OCI-LY1 (cell line): ENCODE measurements around the gene C19orf18.
"Not testable (repeated sequence)": the region's sequence is repeated elsewhere in the genome, so short reads cannot be mapped to it uniquely, and the experiment has no call there.

Experiments
- H2AFZ ChIP-seq: fragments of 200-600 bp; sonication (generic), shearing (Covaris generic); 2 replicates; pipeline ENCODE4 v1.6.0; 2014; ENCODE audit warnings: antibody characterized with exemption, mild to moderate bottlenecking, low read length
- H3F3A ChIP-seq: fragments of 200-600 bp; sonication (generic), shearing (Covaris generic); 2 replicates; pipeline ENCODE4 v1.6.0; 2014; ENCODE audit warnings: mild to moderate bottlenecking, antibody characterized with exemption, low read length, moderate library complexity; ENCODE audit not compliant: insufficient read depth
- H3K27ac ChIP-seq: fragments of 200-600 bp; sonication (generic); 2 replicates; pipeline ENCODE4 v1.5.1; 2014; ENCODE audit warnings: low read length, mixed run types, mild to moderate bottlenecking, low read depth; ENCODE audit not compliant: poor library complexity, severe bottlenecking
- H3K27me3 ChIP-seq: fragments of 200-600 bp; sonication (generic); 2 replicates; pipeline ENCODE4 v1.6.0; 2014; ENCODE audit warnings: antibody characterized with exemption, mild to moderate bottlenecking, low read length, moderate library complexity; ENCODE audit not compliant: insufficient read depth
- H3K36me3 ChIP-seq: fragments of 200-600 bp; sonication (generic); 2 replicates; pipeline ENCODE4 v1.6.1; 2014; ENCODE audit warnings: mild to moderate bottlenecking, antibody characterized with exemption, low read length, moderate library complexity, mixed read lengths; ENCODE audit not compliant: insufficient read depth
- H3K4me1 ChIP-seq: fragments of 200-600 bp; sonication (generic); 2 replicates; pipeline ENCODE4 v1.5.1; 2014; ENCODE audit warnings: mild to moderate bottlenecking, low read length, moderate library complexity; ENCODE audit not compliant: insufficient read depth, severe bottlenecking
- H3K4me2 ChIP-seq: fragments of 200-600 bp; sonication (generic), shearing (Covaris generic); 2 replicates; pipeline ENCODE4 v1.6.1; 2014; ENCODE audit warnings: low read length
- H3K4me3 ChIP-seq: fragments of 200-600 bp; sonication (generic); 2 replicates; pipeline ENCODE4 v1.5.1; 2014; ENCODE audit warnings: low read length, low read depth, mild to moderate bottlenecking, mixed read lengths; ENCODE audit not compliant: poor library complexity, severe bottlenecking
- H3K79me2 ChIP-seq: fragments of 200-600 bp; shearing (Covaris generic); 2 replicates; pipeline ENCODE4 v1.6.1; 2016; ENCODE audit warnings: mixed run types, low read length, mixed read lengths; ENCODE audit not compliant: insufficient read depth
- H3K9ac ChIP-seq: fragments of 200-600 bp; sonication (generic), shearing (Covaris generic); 2 replicates; pipeline ENCODE4 v1.6.1; 2014; ENCODE audit warnings: mild to moderate bottlenecking, low read length, mixed read lengths
- H3K9me2 ChIP-seq: fragments of 200-600 bp; sonication (generic), shearing (Covaris generic); 2 replicates; pipeline ENCODE4 v1.6.1; 2014; ENCODE audit warnings: low read depth, mild to moderate bottlenecking, low read length, mixed read lengths
- H3K9me3 ChIP-seq: fragments of 200-600 bp; shearing (Covaris generic); 2 replicates; pipeline ENCODE4 v1.6.1; 2014; ENCODE audit warnings: low read length, mixed read lengths
- H4K20me1 ChIP-seq: fragments of 200-600 bp; sonication (generic), shearing (Covaris generic); 2 replicates; pipeline ENCODE4 v1.6.0; 2016; ENCODE audit warnings: mild to moderate bottlenecking, low read length; ENCODE audit not compliant: insufficient read depth
- CTCF ChIP-seq: fragments of 200-600 bp; sonication (generic), shearing (Covaris generic); IDR thresholded peaks from 2 replicates; pipeline ENCODE4 v1.5.1; 2017; ENCODE audit warnings: mild to moderate bottlenecking, antibody characterized with exemption, low read length, moderate library complexity, mixed read lengths
- EZH2 ChIP-seq: fragments of 200-600 bp; sonication (generic), shearing (Covaris generic); IDR thresholded peaks from 2 replicates; pipeline ENCODE4 v1.8.0; 2017; ENCODE audit warnings: borderline replicate concordance, mixed run types, mild to moderate bottlenecking, antibody characterized with exemption, low read length, moderate library complexity, mixed read lengths

The C19orf18 gene

GRCh38 chr19:58009666-58010301 lies 35.5 kb upstream of the C19orf18 start:
- Histone ChIP-seq H3K4me2 (no peak overlapping the region), H3K9me2 (no peaks in the 10 kb centered on the region), H3K4me3 (no peak overlapping the region), H3K4me1 (no peaks in the 10 kb centered on the region), H3K27me3 (no peaks in the 10 kb centered on the region), H3K9ac (no peak overlapping the region), H3K79me2 (no peaks in the 10 kb centered on the region), H3K9me3 (peaks cover 12% of the 10 kb centered on the region), H3K36me3 (peaks cover under 1% of the 10 kb centered on the region; the same call in 1 of the 2 replicates), H2AFZ (no peak overlapping the region), H4K20me1 (no peaks in the 10 kb centered on the region), H3F3A (no peaks in the 10 kb centered on the region), H3K27ac (no peak overlapping the region)
- TF ChIP-seq CTCF (no peak), EZH2 (no peak)

- Histone ChIP-seq H3K27ac (no peak overlapping the region), H3K4me2 (no peak overlapping the region), H3K27me3 (no peaks in the 10 kb centered on the region), H2AFZ (no peak overlapping the region), H3K36me3 (peaks cover 5% of the 10 kb centered on the region; the same call in 1 of the 2 replicates), H3K4me1 (no peaks in the 10 kb centered on the region), H3K4me3 (no peak overlapping the region), H3K9ac (no peak overlapping the region), H3F3A (no peaks in the 10 kb centered on the region), H3K9me3 (peaks cover 17% of the 10 kb centered on the region), H4K20me1 (no peaks in the 10 kb centered on the region), H3K9me2 (no peaks in the 10 kb centered on the region), H3K79me2 (no peaks in the 10 kb centered on the region)
- no peak for TF ChIP-seq CTCF
- TF ChIP-seq EZH2, result no peak
Measured at GRCh38 chr19:58009301-58009665, 34.9 kb upstream of the C19orf18 start.

GRCh38 chr19:58008877-58009276 lies 34.5 kb upstream of the C19orf18 start:
- not testable (repeated sequence) for H3K4me3 ChIP-seq, H3K79me2 ChIP-seq, H3K4me1 ChIP-seq, H3K27me3 ChIP-seq, H3K4me2 ChIP-seq, H4K20me1 ChIP-seq, H3F3A ChIP-seq, H3K36me3 ChIP-seq, H2AFZ ChIP-seq, H3K9ac ChIP-seq, H3K27ac ChIP-seq, H3K9me2 ChIP-seq
- H3K9me3 ChIP-seq, result peaks cover 18% of the 10 kb centered on the region

GRCh38 chr19:58007285-58007684 lies 33.0 kb upstream of the C19orf18 start:
- peak; percentile 29; the same call in 1 of the 2 replicates for TF ChIP-seq CTCF
- no peak for TF ChIP-seq EZH2
- Histone ChIP-seq H3K9me3 (peaks cover 23% of the 10 kb centered on the region), H2AFZ (no peak overlapping the region)

More at GRCh38 chr19:58007285-58007684, 33.0 kb upstream of the C19orf18 start:
- Histone ChIP-seq H3K27me3 (no peaks in the 10 kb centered on the region), H3K27ac (no peak overlapping the region), H3K79me2 (no peaks in the 10 kb centered on the region), H3K4me2 (no peak overlapping the region), H3F3A (no peaks in the 10 kb centered on the region), H3K36me3 (peaks cover 13% of the 10 kb centered on the region; the same call in 1 of the 2 replicates), H3K9me2 (no peaks in the 10 kb centered on the region), H3K9ac (no peak overlapping the region), H3K4me1 (peaks cover 5% of the 10 kb centered on the region), H3K4me3 (no peak overlapping the region), H4K20me1 (no peaks in the 10 kb centered on the region)
